Vagina (tissue), 2 donors: ENCODE measurements around the gene PLCL1. TPM values are rescaled to one million over a fixed set of nuclear protein-coding genes. Genes with fewer than 3 reads are reported as not detected.

ENCODE experiments used
- DNase-seq, 2 donors: peaks; one replicate each; pipeline ENCODE4 v3.0.0-alpha.2; 2017; ENCODE audit errors: extremely low spot score in 2 of 2
- H3K27ac ChIP-seq: fragments of 200-600 bp; sonication (generic); one replicate; pipeline ENCODE4 v1.5.1; 2019
- H3K27me3 ChIP-seq: fragments of 200-600 bp; sonication (generic); one replicate; pipeline ENCODE4 v1.5.1; 2019
- H3K36me3 ChIP-seq, 2 donors: fragments of 200-600 bp; sonication (generic); one replicate each; pipeline ENCODE4 v1.5.1; 2017 to 2019
- H3K4me1 ChIP-seq: fragments of 200-600 bp; sonication (generic); one replicate; pipeline ENCODE4 v1.5.1; 2019
- H3K4me3 ChIP-seq, 2 donors: fragments of 200-600 bp; sonication (generic); 1 replicate in 1 of 2; 2 replicates in 1 of 2; pipeline ENCODE4 v1.5.1; 2016 to 2019
- H3K9me3 ChIP-seq: fragments of 200-600 bp; sonication (generic); one replicate; pipeline ENCODE4 v1.5.1; 2019
- CTCF ChIP-seq, 3 experiments: fragments of 450-650 bp in 2 of 3; fragments of 200-600 bp in 1 of 3; sonication (generic) in 1 of 3; IDR thresholded peaks; one replicate each; pipeline ENCODE4 v1.5.1; 2017 to 2019; ENCODE audit warnings: antibody characterized with exemption in 3 of 3, mild to moderate bottlenecking in 2 of 3, moderate library complexity in 2 of 3
- POLR2A ChIP-seq, 2 donors: fragments of 450-650 bp; IDR thresholded peaks; one replicate each; pipeline ENCODE4 v1.6.1; 2017; ENCODE audit warnings: antibody characterized with exemption in 2 of 2, mild to moderate bottlenecking in 2 of 2, moderate library complexity in 2 of 2
- POLR2AphosphoS5 ChIP-seq, 2 donors: sonication (generic); formaldehyde crosslinking; IDR thresholded peaks; one replicate each; pipeline ENCODE4 v1.9.0; 2017; ENCODE audit warnings: antibody characterized with exemption in 2 of 2, mild to moderate bottlenecking in 2 of 2, low read depth in 1 of 2; ENCODE audit not compliant: insufficient read depth in 1 of 2
- intact Hi-C: fragments of 100-400 bp; cut with DNase I; formaldehyde crosslinking; loops from one replicate; pipeline ENCODE4 v1.15.1; 2023
- total RNA-seq: library from RNA; depleted of rRNA; stranded (reverse); fragments of >200 nt; gene quantifications from one replicate; pipeline ENCODE4 v1.2.3, GENCODE V29; 2016

Gene PLCL1
- total RNA-seq, 1 donor from 2014 or later, result 6.6 TPM

GRCh38 chr2:198117406-198118041 is 313.1 kb downstream of the PLCL1 start:
- Histone ChIP-seq H3K36me3 (no peaks in the 10 kb centered on the region), H3K27me3 (no peaks in the 10 kb centered on the region), H3K9me3 (no peaks in the 10 kb centered on the region), H3K27ac (no peak overlapping the region), H3K4me3 (no peak overlapping the region), H3K4me1 (no peaks in the 10 kb centered on the region)
- intact Hi-C loops, result no loop called here
- TF ChIP-seq POLR2A (IDR thresholded peaks at IDR 0.05) (no peak), POLR2AphosphoS5 (IDR thresholded peaks at IDR 0.05; ENCODE audit: insufficient read depth in 1 of 2, low read depth in 1 of 2) (no peak), CTCF (IDR thresholded peaks at IDR 0.05) (no peak)
- no peak for DNase-seq

- no peaks in the 10 kb centered on the region for H3K4me1 ChIP-seq
- H3K9me3 ChIP-seq, result no peaks in the 10 kb centered on the region
- intact Hi-C loops, result loop anchor here (5.0 kb wide), 1 partner anchor 325 kb away; the partner anchor contains the start of gene PLCL1
Measured at GRCh38 chr2:198127627-198128026, 323.2 kb downstream of the PLCL1 start.

GRCh38 chr2:198129609-198130008 is 325.2 kb downstream of the PLCL1 start:
- H3K27me3 ChIP-seq, result no peaks in the 10 kb centered on the region
- H3K4me3 ChIP-seq, result no peak overlapping the region
- no peak for DNase-seq
- TF ChIP-seq POLR2A (IDR thresholded peaks at IDR 0.05), result no peak
- no peak for TF ChIP-seq CTCF (IDR thresholded peaks at IDR 0.05)
- TF ChIP-seq POLR2AphosphoS5 (IDR thresholded peaks at IDR 0.05; ENCODE audit: insufficient read depth in 1 of 2, low read depth in 1 of 2), result no peak
- H3K9me3 ChIP-seq, result no peaks in the 10 kb centered on the region
- H3K27ac ChIP-seq, result no peak overlapping the region
- intact Hi-C loops, result loop anchor here (5.0 kb wide), 1 partner anchor 327 kb away; the partner anchor contains the start of gene PLCL1
- H3K36me3 ChIP-seq, result no peaks in the 10 kb centered on the region
- H3K4me1 ChIP-seq, result no peaks in the 10 kb centered on the region

More at GRCh38 chr2:198127627-198128026, 323.2 kb downstream of the PLCL1 start:
- DNase-seq, result no peak
- TF ChIP-seq POLR2A (IDR thresholded peaks at IDR 0.05) (no peak), CTCF (IDR thresholded peaks at IDR 0.05) (peak in 2 of 3 experiments; percentile 35 to 59)
- no peaks in the 10 kb centered on the region for H3K27me3 ChIP-seq
- no peak overlapping the region for H3K27ac ChIP-seq
- no peak overlapping the region for H3K4me3 ChIP-seq
- H3K36me3 ChIP-seq, result no peaks in the 10 kb centered on the region

GRCh38 chr2:198134293-198134955 is 330.0 kb downstream of the PLCL1 start:
- H3K27ac ChIP-seq, result no peak overlapping the region
- no peak for DNase-seq
- H3K4me1 ChIP-seq, result no peaks in the 10 kb centered on the region
- H3K27me3 ChIP-seq, result no peaks in the 10 kb centered on the region
- intact Hi-C loops, result no loop called here
- no peaks in the 10 kb centered on the region for H3K9me3 ChIP-seq
- TF ChIP-seq CTCF (IDR thresholded peaks at IDR 0.05) (no peak), POLR2A (IDR thresholded peaks at IDR 0.05) (no peak), POLR2AphosphoS5 (IDR thresholded peaks at IDR 0.05; ENCODE audit: insufficient read depth in 1 of 2, low read depth in 1 of 2) (no peak)
- no peak overlapping the region for H3K4me3 ChIP-seq
- H3K36me3 ChIP-seq, result no peaks in the 10 kb centered on the region

- DNase-seq, result no peak
- intact Hi-C loops, result no loop called here
- H3K36me3 ChIP-seq, result no peaks in the 10 kb centered on the region
- H3K9me3 ChIP-seq, result no peaks in the 10 kb centered on the region
- TF ChIP-seq CTCF (IDR thresholded peaks at IDR 0.05), result no peak
- TF ChIP-seq POLR2A (IDR thresholded peaks at IDR 0.05), result no peak
- no peak for TF ChIP-seq POLR2AphosphoS5 (IDR thresholded peaks at IDR 0.05; ENCODE audit: insufficient read depth in 1 of 2, low read depth in 1 of 2)
- H3K27ac ChIP-seq, result no peak overlapping the region
- no peak overlapping the region for H3K4me3 ChIP-seq
- no peaks in the 10 kb centered on the region for H3K27me3 ChIP-seq
- H3K4me1 ChIP-seq, result no peaks in the 10 kb centered on the region
Measured at GRCh38 chr2:198135481-198135934, 331.1 kb downstream of the PLCL1 start.
